Measurements from ENCODE around the gene CAMTA1. TPM values are rescaled to one million over a fixed set of nuclear protein-coding genes. Genes with fewer than 3 reads are reported as not detected.

The CAMTA1 gene
- polyA plus RNA-seq, 1 experiment, result 23.1 TPM

DNA sequence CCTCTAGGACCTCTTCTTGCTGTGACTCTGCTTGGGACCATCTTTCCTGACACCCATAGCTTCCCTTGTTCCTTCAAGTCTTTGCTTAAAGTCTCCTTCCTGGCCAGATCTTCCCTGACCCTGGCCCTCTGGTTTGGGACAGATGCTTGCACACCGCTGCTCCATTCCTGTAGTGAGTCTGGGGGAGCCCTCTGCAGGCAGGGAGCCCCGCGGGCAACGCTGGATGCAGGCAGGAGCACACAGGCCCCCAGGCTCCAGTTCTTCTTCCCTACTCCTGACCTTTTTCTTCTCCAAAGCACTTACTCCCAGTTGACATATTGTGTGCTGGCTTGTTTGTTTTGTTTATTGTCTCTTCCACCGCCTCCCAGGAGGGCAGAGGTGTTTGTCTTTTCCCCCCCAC lies 413.4 kb downstream of the CAMTA1 start:
- ChIA-PET CTCF (no interaction called here), POLR2A (no interaction called here)
- TF ChIP-seq, protein P1, sequence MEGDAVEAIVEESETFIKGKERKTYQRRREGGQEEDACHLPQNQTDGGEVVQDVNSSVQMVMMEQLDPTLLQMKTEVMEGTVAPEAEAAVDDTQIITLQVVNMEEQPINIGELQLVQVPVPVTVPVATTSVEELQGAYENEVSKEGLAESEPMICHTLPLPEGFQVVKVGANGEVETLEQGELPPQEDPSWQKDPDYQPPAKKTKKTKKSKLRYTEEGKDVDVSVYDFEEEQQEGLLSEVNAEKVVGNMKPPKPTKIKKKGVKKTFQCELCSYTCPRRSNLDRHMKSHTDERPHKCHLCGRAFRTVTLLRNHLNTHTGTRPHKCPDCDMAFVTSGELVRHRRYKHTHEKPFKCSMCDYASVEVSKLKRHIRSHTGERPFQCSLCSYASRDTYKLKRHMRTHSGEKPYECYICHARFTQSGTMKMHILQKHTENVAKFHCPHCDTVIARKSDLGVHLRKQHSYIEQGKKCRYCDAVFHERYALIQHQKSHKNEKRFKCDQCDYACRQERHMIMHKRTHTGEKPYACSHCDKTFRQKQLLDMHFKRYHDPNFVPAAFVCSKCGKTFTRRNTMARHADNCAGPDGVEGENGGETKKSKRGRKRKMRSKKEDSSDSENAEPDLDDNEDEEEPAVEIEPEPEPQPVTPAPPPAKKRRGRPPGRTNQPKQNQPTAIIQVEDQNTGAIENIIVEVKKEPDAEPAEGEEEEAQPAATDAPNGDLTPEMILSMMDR (IDR thresholded peaks at IDR 0.05; ENCODE audit: insufficient read depth, low read depth, low read length), result no peak
- Histone ChIP-seq H3K4me3 (ENCODE audit: low read depth, low read length) (no peak overlapping the region), H3K36me3 (ENCODE audit: control insufficient read depth, insufficient read depth, low read length) (no peaks in the 10 kb centered on the region), H3K27me3 (ENCODE audit: control insufficient read depth, insufficient read depth, low read length) (no peaks in the 10 kb centered on the region)
- no peak for DNase-seq (ENCODE audit: low read depth)

DNA sequence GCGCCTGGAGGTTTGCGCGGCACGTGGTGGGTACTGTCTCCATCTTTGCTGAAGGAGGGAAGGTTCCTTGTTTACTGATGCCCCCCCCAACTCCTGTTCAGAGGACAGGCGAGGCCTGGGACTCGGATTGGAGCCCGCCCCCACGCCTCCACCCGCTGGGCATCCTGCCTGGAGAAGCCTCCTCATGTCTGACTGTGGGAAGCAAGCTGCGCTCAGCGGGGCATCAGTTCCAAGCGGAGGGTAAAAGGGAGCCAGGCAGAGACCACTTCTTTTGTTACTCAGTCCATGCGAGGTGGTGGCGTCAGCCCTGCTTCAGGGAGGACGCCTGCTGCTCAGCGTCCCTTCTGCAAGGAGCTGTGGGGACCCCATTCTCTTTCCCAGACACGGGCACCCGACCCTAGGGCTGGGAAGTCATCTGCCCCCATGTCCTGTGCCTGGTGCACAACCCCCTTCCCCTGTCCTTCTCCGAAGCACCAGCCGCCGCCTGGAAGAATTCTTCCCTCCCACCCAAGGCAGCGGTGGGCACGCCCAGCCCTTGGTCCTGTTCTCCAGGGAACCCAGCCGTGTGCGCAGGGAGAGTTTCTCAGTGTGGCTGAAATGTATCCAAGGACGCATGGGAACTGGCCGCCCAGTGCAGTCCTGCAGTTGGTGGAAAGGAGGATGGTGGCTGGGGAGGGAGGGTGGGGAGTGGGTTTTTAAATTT lies 414.0 kb downstream of the CAMTA1 start:
- Histone ChIP-seq H3K27me3 (ENCODE audit: control insufficient read depth, insufficient read depth, low read length) (no peaks in the 10 kb centered on the region), H3K36me3 (ENCODE audit: control insufficient read depth, insufficient read depth, low read length) (no peaks in the 10 kb centered on the region), H3K4me3 (ENCODE audit: low read depth, low read length) (no peak overlapping the region)
- no peak for DNase-seq (ENCODE audit: low read depth)
- TF ChIP-seq, protein P1 (IDR thresholded peaks at IDR 0.05; ENCODE audit: insufficient read depth, low read depth, low read length), result no peak
- CTCF ChIA-PET, result no interaction called here
- POLR2A ChIA-PET, result no interaction called here

DNA sequence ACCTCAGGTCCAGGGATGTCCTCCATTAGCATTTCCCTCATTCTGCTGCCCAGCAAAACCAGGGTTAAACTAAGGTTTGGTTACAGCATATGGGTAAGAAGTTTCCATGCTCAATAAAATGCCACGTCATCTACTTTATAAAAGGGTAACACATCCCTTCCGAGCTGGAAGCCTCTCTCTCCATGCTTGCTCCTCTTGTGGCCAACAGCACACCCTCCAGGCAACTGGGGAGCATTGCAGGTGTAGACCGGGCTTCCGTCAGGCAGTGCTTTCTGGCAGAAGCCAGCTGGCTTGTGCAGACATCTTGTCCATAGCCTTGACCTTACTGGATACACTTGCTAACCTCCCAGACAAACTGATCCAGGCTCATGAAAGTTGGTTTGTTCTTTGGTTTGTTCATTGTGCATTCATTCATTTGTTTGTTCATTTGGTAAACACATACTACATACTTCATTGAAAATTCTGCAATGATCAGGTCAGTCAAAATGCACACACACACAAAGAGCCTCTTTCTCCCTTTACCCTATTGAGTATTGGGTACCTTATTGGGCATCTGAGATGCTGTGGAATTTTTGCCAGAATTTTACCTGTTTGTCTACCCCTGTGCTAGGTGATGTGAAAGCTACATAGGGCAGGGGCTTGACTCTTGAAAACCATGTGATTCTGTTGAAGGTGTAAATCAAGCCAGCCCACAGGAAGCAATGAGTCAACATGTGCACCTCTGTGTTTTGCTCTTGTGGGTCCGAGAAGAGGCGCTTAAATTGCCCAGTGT lies 422.8 kb downstream of the CAMTA1 start:
- H3K4me3 ChIP-seq (ENCODE audit: low read depth, low read length), result no peak overlapping the region
- no peak for DNase-seq (ENCODE audit: low read depth)
- no peaks in the 10 kb centered on the region for H3K27me3 ChIP-seq (ENCODE audit: control insufficient read depth, insufficient read depth, low read length)
- H3K36me3 ChIP-seq (ENCODE audit: control insufficient read depth, insufficient read depth, low read length), result no peaks in the 10 kb centered on the region
- ChIA-PET POLR2A (no interaction called here), CTCF (interaction anchor here (0.7 to 2.7 kb wide), 10 partner anchors 14 to 536 kb away, joined by 3 to 20 read pairs (median 3); no protein-coding TSS in a partner anchor)
- TF ChIP-seq, protein P1 (IDR thresholded peaks at IDR 0.05; ENCODE audit: insufficient read depth, low read depth, low read length), result peak; percentile 68

- H3K27me3 ChIP-seq (ENCODE audit: control insufficient read depth, insufficient read depth, low read length), result no peaks in the 10 kb centered on the region
- no peak for DNase-seq (ENCODE audit: low read depth)
- H3K36me3 ChIP-seq (ENCODE audit: control insufficient read depth, insufficient read depth, low read length), result no peaks in the 10 kb centered on the region
- TF ChIP-seq, protein P1 (IDR thresholded peaks at IDR 0.05; ENCODE audit: insufficient read depth, low read depth, low read length), result no peak
- ChIA-PET CTCF (interaction anchor here (0.8 to 2.7 kb wide), 9 partner anchors 36 to 535 kb away, joined by 3 to 20 read pairs (median 3); no protein-coding TSS in a partner anchor), POLR2A (no interaction called here)
- no peak overlapping the region for H3K4me3 ChIP-seq (ENCODE audit: low read depth, low read length)
Observed at GRCh38 chr1:7208647-7209180, 423.5 kb downstream of the CAMTA1 start.

DNA sequence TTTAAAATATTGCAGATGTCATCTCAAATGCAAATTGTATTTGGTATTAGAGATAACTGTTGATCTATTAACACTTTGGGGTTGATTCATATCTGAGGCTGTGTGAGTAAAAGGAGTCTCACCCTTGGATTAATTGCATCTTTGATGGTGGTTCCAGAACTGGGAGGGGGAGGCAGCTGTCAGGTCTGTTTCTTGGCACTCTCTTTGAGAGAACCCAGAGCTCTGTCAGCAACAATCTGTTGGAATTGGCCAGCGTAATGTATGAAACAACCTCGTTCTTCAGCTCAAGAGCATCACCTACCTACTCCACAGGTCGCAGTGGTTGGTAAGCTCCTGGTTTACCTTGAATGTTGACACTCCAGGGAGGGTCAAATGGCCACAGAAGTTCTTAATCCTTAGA lies 424.1 kb downstream of the CAMTA1 start:
- POLR2A ChIA-PET, result no interaction called here
- TF ChIP-seq, protein P1 (IDR thresholded peaks at IDR 0.05; ENCODE audit: insufficient read depth, low read depth, low read length), result no peak
- DNase-seq (ENCODE audit: low read depth), result no peak
- CTCF ChIA-PET, result interaction anchor here (0.8 to 1.1 kb wide), 2 partner anchors 139 to 166 kb away, joined by 3 to 4 read pairs; no protein-coding TSS in a partner anchor
- Histone ChIP-seq H3K36me3 (ENCODE audit: control insufficient read depth, insufficient read depth, low read length) (no peaks in the 10 kb centered on the region), H3K4me3 (ENCODE audit: low read depth, low read length) (no peak overlapping the region), H3K27me3 (ENCODE audit: control insufficient read depth, insufficient read depth, low read length) (no peaks in the 10 kb centered on the region)
